ENCODE measurements around the gene MAGEA9.
"Not testable (repeated sequence)": the region's sequence is repeated elsewhere in the genome, so short reads cannot be mapped to it uniquely, and the experiment has no call there.

MAGEA9 gene

DNA sequence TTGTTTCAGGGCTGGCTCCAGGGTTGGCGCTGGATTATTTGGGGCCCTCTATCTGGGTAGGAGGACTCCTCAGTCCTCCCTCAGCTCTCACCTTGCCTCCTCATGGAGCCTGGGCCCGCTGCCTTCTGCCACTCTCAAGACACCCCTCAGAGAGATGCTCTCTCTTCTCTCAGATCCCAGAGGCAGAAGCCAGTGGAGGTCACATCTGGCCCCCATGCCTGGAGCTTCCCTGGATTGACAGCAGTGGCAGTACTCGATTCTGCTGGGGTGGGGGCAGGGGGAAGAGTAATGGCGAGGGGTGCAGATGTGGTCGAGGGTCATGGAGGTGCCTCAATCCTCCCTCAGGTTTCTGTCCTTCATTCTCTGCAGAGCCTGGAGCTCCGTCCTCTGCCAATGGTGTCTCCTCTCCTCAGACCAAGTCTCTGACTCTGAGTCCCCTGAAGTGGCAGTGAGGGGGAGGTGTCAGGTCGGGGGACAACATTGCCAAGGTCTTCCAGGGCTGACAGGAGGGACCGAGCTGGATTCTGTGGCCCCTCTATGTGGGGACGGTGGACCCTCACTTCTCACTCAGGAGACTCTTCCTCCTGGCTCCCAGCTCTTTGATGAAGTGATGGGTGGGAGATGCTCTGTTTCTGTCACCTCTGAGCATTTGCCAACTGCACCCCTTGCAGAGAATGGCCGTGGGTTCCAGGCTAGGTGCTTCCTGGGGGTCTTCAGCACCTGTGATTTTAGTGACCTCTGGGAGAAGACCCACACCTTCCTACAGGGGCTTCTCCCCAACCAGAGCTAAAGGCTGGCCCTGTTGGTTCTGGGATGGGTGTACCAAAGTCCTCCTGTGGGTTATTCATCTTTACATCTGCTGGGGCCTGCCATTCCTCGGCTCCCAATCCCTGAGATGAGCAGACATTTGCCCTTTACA lies 18.8 kb upstream of the MAGEA9 start:
- TF ChIP-seq, protein P1, sequence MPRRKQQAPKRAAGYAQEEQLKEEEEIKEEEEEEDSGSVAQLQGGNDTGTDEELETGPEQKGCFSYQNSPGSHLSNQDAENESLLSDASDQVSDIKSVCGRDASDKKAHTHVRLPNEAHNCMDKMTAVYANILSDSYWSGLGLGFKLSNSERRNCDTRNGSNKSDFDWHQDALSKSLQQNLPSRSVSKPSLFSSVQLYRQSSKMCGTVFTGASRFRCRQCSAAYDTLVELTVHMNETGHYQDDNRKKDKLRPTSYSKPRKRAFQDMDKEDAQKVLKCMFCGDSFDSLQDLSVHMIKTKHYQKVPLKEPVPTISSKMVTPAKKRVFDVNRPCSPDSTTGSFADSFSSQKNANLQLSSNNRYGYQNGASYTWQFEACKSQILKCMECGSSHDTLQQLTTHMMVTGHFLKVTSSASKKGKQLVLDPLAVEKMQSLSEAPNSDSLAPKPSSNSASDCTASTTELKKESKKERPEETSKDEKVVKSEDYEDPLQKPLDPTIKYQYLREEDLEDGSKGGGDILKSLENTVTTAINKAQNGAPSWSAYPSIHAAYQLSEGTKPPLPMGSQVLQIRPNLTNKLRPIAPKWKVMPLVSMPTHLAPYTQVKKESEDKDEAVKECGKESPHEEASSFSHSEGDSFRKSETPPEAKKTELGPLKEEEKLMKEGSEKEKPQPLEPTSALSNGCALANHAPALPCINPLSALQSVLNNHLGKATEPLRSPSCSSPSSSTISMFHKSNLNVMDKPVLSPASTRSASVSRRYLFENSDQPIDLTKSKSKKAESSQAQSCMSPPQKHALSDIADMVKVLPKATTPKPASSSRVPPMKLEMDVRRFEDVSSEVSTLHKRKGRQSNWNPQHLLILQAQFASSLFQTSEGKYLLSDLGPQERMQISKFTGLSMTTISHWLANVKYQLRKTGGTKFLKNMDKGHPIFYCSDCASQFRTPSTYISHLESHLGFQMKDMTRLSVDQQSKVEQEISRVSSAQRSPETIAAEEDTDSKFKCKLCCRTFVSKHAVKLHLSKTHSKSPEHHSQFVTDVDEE (CRISPR knock-in tag; IDR thresholded peaks at IDR 0.05), result no peak
- TF ChIP-seq ESRRG (CRISPR knock-in tag; IDR thresholded peaks at IDR 0.05) (no peak), ZFP30 (CRISPR knock-in tag; IDR thresholded peaks at IDR 0.05) (no peak), TOX (CRISPR knock-in tag; IDR thresholded peaks at IDR 0.05; ENCODE audit: borderline replicate concordance) (no peak), OSR1 (CRISPR knock-in tag; IDR thresholded peaks at IDR 0.05) (no peak), CSDC2 (CRISPR knock-in tag; IDR thresholded peaks at IDR 0.05) (no peak), ZFP3 (CRISPR knock-in tag; IDR thresholded peaks at IDR 0.05) (no peak), RARB (CRISPR knock-in tag; IDR thresholded peaks at IDR 0.05) (no peak), GLIS3 (CRISPR knock-in tag; IDR thresholded peaks at IDR 0.05) (no peak), ZNF565 (CRISPR knock-in tag; conservative IDR thresholded peaks at IDR 0.05; ENCODE audit: low read depth) (no peak), ZNF8 (CRISPR knock-in tag; IDR thresholded peaks at IDR 0.05) (no peak), TCF4 (CRISPR knock-in tag; IDR thresholded peaks at IDR 0.05; ENCODE audit: borderline replicate concordance) (no peak), BACH2 (CRISPR knock-in tag; IDR thresholded peaks at IDR 0.05; ENCODE audit: borderline replicate concordance) (no peak), ZC3H10 (CRISPR knock-in tag; IDR thresholded peaks at IDR 0.05) (no peak), PPARA (CRISPR knock-in tag; IDR thresholded peaks at IDR 0.05; ENCODE audit: borderline replicate concordance) (no peak)
- TF ChIP-seq, protein P2, sequence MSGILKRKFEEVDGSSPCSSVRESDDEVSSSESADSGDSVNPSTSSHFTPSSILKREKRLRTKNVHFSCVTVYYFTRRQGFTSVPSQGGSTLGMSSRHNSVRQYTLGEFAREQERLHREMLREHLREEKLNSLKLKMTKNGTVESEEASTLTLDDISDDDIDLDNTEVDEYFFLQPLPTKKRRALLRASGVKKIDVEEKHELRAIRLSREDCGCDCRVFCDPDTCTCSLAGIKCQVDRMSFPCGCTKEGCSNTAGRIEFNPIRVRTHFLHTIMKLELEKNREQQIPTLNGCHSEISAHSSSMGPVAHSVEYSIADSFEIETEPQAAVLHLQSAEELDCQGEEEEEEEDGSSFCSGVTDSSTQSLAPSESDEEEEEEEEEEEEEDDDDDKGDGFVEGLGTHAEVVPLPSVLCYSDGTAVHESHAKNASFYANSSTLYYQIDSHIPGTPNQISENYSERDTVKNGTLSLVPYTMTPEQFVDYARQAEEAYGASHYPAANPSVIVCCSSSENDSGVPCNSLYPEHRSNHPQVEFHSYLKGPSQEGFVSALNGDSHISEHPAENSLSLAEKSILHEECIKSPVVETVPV (CRISPR knock-in tag; IDR thresholded peaks at IDR 0.05), result no peak
- TF ChIP-seq, protein P3, sequence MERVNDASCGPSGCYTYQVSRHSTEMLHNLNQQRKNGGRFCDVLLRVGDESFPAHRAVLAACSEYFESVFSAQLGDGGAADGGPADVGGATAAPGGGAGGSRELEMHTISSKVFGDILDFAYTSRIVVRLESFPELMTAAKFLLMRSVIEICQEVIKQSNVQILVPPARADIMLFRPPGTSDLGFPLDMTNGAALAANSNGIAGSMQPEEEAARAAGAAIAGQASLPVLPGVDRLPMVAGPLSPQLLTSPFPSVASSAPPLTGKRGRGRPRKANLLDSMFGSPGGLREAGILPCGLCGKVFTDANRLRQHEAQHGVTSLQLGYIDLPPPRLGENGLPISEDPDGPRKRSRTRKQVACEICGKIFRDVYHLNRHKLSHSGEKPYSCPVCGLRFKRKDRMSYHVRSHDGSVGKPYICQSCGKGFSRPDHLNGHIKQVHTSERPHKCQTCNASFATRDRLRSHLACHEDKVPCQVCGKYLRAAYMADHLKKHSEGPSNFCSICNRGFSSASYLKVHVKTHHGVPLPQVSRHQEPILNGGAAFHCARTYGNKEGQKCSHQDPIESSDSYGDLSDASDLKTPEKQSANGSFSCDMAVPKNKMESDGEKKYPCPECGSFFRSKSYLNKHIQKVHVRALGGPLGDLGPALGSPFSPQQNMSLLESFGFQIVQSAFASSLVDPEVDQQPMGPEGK (CRISPR knock-in tag; IDR thresholded peaks at IDR 0.05; ENCODE audit: borderline replicate concordance), result no peak
- ATAC-seq, result no peak

DNA sequence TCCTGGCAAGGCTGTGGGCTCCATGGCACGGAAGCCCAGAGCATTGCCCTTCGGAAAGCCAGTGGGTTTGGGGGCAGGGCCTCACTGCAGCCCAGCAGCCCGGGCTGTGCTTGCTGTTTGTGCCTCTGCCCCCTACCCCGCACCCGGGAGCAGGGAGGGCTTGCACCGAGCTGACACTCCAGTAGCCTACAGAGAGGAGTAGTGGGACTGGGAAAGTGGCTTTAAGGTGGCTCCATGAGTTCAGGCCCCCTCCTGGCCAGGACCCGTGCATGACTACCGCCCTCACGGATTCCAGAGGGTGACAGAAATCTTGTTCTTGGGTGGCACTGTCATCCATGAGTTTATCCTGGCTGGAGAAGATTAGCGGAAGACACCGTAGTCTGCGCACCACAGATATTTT lies 11.4 kb upstream of the MAGEA9 start:
- not testable (repeated sequence) for ATAC-seq

DNA sequence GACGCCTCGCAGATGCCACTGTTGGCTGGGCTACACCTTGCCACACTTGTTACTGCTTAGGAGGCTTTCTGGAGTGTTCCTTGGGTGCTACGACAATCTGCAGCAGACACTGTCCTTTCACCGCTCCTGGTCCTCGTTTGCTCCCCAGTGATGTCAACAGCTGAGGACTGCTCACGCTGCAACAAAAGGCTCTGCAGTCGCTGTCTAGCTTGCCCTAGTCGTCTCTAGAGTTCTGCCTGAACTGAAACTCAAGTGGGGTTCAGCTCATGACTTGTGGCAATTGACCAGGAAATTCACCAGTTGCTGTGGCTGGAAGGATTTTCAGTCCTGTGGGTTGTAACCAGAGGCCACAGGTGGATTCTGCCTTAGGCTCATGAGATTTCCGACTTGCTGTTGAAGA lies 8.7 kb upstream of the MAGEA9 start:
- not testable (repeated sequence) for ATAC-seq

DNA sequence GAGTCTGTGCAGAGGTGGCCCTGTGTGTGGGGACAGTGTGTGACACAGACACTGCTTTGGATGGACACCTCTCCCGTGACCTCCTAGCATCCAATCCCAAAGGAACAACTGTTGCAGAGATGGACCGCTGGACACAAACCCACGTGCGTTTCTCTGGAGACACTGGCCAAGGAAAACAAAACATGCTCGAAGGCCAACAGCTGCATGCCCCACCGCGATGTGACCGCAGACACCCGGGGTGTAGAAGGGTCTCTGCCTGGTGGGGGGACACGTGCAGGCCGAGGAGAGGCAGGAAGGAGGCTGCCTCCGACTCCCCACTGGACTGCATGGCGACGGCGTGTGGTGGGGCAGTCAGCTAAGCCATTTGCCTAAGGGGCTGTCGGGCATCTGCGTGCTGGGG lies 8.0 kb upstream of the MAGEA9 start, which contains the start of gene HSFX1:
HSFX1 (plus strand) TSS at position 301 of the 400 bp plus-strand sequence. CDS start 614 bp downstream, outside the sequence.
- ATAC-seq, result not testable (repeated sequence)

DNA sequence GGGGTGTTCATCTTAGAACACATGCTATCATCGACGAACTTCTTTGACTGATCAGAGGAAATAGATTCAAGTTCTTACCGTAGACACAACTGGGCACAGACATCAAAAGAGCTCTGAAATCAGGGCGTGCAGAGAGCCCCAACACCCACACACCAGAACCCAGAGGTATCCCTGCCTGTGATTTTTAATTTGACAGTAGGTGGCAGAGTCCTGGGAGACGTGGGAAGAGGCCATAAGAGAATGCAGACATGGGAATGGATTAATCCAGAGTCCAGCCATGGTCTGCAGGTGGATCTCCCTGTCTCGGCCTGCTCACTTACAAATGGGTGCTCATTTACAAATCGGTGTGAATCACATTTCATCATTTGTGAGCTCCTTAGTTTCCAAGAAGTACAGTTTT lies 3.7 kb upstream of the MAGEA9 start:
- ATAC-seq, result 0 out of 3 replicates have a peak, but pooled peaks have one; percentile 21

DNA sequence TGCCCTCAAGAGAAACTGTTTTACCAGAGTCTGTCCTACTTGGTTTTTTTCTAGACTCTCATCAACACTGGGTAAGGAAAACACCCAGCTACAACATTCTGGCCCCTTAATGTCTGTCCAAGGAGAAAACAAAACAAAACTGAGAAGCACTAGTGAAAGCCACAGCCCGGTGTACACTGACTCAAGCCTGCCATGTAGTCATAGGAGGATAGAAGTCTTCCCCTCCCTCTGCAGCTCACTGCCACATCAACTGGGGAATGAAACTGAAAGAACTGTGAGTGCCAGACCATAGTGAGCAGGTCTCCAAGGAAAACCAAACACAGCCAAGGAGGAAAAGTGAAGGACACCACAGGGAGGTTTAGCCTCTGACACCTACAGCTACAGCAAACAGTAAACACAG lies 13.8 kb downstream of the MAGEA9 start:
- ATAC-seq, result peak; percentile 38; the same call in 1 of the 3 replicates
